ENCODE results near the gene CENPB. TPM values are rescaled to one million over a fixed set of nuclear protein-coding genes. Genes with fewer than 3 reads are reported as not detected.

Gene CENPB
- polyA plus RNA-seq, 1 of the 3 experiments (the other 2 are of a cell fraction), result 41.2 TPM

GRCh38 chr20:3796477-3797225, 10.1 kb upstream of the CENPB start:
- no peak for DNase-seq
- Histone ChIP-seq H3K9me3 (no peaks in the 10 kb centered on the region), H3F3A (replicated peaks; ENCODE audit: insufficient read depth) (no peaks in the 10 kb centered on the region), H3K4me2 (peak overlapping the region; percentile 98), H3K27ac (ENCODE audit: low read depth in 2 of 2, low read length in 1 of 2) (peak overlapping the region in 1 of 2 experiments; percentile 64; a peak in 2 of 4 replicates), H2AFZ (ENCODE audit: low read depth) (no peak overlapping the region), H3K9ac (peak overlapping the region; percentile 89), H3K79me2 (ENCODE audit: insufficient read depth) (peaks cover 53% of the 10 kb centered on the region), H4K20me1 (ENCODE audit: insufficient read depth) (no peaks in the 10 kb centered on the region), H3K4me3 (ENCODE audit: low read depth in 2 of 2, low read length in 1 of 2) (peak overlapping the region; percentile 70 to 72), H3K27me3 (ENCODE audit: insufficient read depth) (no peaks in the 10 kb centered on the region), H3K36me3 (replicated peaks in 1 of 2; ENCODE audit: control insufficient read depth in 1 of 2, insufficient read depth in 2 of 2, low read length in 1 of 2) (peaks cover 20 to 25% of the 10 kb centered on the region in 2 experiments), H3K9me2 (no peaks in the 10 kb centered on the region), H3K4me1 (ENCODE audit: control insufficient read depth in 1 of 2, insufficient read depth in 2 of 2, low read depth in 1 of 2, low read length in 1 of 2) (peaks cover 17 to 41% of the 10 kb centered on the region in 2 experiments; a peak in 3 of 4 replicates)
- CTCF ChIA-PET, result interaction anchor here (1.2 to 3.5 kb wide), 5 partner anchors 10 to 49 kb away, joined by 4 to 51 read pairs (median 14); partner anchors contain the start of genes AP5S1, CENPB and SPEF1
- POLR2A ChIA-PET, result interaction anchor here (0.9 to 1.5 kb wide), 6 partner anchors 10 to 50 kb away, joined by 3 to 10 read pairs (median 5); partner anchors contain the start of genes ADISSP, AP5S1, CENPB and MAVS
- 39% methylated on average over 4 of the region's 33 CpGs for WGBS (ENCODE audit: low lambda C conversion rate)
- no peak for TF ChIP-seq GABPA (IDR thresholded peaks at IDR 0.05; ENCODE audit: low read depth)
- 0 out of 2 replicates have a peak, but pooled peaks have one; percentile 23 for TF ChIP-seq MXI1 (IDR thresholded peaks at IDR 0.05; ENCODE audit: low read depth, low read length)
- no peak for TF ChIP-seq FOXJ3 (CRISPR knock-in tag; IDR thresholded peaks at IDR 0.05)
- TF ChIP-seq USF1 (IDR thresholded peaks at IDR 0.05; ENCODE audit: borderline replicate concordance, low read depth), result no peak

DNA sequence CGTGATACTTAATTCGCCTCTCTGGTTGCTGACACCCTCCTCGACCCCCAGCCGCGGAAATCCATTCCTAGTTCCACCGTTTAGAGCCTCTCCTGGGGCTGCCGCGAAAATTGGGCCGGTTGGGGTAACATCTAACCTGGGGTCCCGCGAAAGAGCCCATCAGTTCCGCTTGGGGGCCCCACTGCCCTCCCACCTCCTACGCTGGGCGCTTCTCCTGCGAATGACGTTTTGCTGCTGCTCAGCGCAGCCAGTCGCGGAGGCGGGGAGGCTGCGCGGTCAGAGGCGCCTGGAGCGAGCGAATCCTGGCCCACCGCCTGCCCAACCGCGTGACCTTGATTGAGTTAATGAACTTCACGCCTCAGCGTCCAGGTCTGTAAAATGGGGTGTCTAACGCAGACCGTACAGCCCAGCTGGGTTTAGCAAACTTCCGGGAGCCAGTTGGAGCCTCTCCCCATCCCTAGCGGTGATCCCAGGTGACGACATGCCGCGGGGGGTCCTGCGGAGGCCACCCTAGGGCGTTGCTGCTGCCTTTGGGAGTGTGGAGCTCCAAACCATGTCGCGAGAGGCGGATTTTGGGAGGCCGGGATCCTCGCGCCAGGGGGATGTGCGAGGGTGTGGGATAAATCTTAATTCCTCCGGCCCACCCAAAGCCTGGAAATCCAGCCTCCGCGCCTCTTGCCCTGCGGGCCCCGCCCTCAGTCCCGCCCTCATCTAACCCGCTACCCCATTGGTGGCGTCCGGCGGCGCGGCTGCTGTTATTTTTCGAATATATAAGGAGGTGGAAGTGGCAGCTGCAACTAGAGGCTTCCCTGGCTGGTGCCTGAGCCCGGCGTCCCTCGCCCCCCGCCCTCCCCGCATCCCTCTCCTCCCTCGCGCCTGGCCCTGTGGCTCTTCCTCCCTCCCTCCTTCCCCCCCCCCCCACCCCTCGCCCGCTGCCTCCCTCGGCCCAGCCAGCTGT, 9.2 kb upstream of the CENPB start, which contains the start of gene CDC25B:
Gene CDC25B, plus strand, starts transcription at position 800 of the 958 bp plus-strand sequence. CDS start 222 bp downstream, outside the sequence.
- peak; percentile 96 for DNase-seq
- H3K4me2 ChIP-seq, result peak within 1 kb of the TSS; percentile 98
- ChIA-PET CTCF (interaction anchor here (0.7 to 3.5 kb wide), 10 partner anchors 9 to 289 kb away, joined by 3 to 51 read pairs (median 5); partner anchors contain the start of genes AP5S1, CENPB and SPEF1), POLR2A (interaction anchor here (0.9 to 1.5 kb wide), 7 partner anchors 9 to 51 kb away, joined by 3 to 10 read pairs (median 4); partner anchors contain the start of genes ADISSP, AP5S1, CENPB and MAVS)
- H3K36me3 ChIP-seq (replicated peaks in 1 of 2; ENCODE audit: control insufficient read depth in 1 of 2, insufficient read depth in 2 of 2, low read length in 1 of 2), result peaks cover 13 to 17% of the 10 kb centered on the region in 2 experiments
- H3K9ac ChIP-seq, result peak within 1 kb of the TSS; percentile 94
- H3K27me3 ChIP-seq (ENCODE audit: insufficient read depth), result no peaks in the 10 kb centered on the region
- H3K79me2 ChIP-seq (ENCODE audit: insufficient read depth), result peaks cover 51% of the 10 kb centered on the region
- H3K4me3 ChIP-seq (ENCODE audit: low read depth in 2 of 2, low read length in 1 of 2), result peak within 1 kb of the TSS; percentile 72 to 80
- no peaks in the 10 kb centered on the region for H3K9me3 ChIP-seq
- H3K4me1 ChIP-seq (ENCODE audit: control insufficient read depth in 1 of 2, insufficient read depth in 2 of 2, low read depth in 1 of 2, low read length in 1 of 2), result peaks cover 17 to 41% of the 10 kb centered on the region in 2 experiments; a peak in 3 of 4 replicates
- peak within 1 kb of the TSS; percentile 90 for H2AFZ ChIP-seq (ENCODE audit: low read depth)
- no peaks in the 10 kb centered on the region for H3K9me2 ChIP-seq
- 11% methylated on average over 11 of the region's 69 CpGs for WGBS (ENCODE audit: low lambda C conversion rate)
- H3K27ac ChIP-seq (ENCODE audit: low read depth in 2 of 2, low read length in 1 of 2), result peak within 1 kb of the TSS; percentile 91 to 96
- no peaks in the 10 kb centered on the region for H3F3A ChIP-seq (replicated peaks; ENCODE audit: insufficient read depth)
- H4K20me1 ChIP-seq (ENCODE audit: insufficient read depth), result no peaks in the 10 kb centered on the region
- TF ChIP-seq USF1 (IDR thresholded peaks at IDR 0.05; ENCODE audit: borderline replicate concordance, low read depth) (peak; percentile 61), CHD2 (IDR thresholded peaks at IDR 0.05; ENCODE audit: low read length, partially characterized antibody) (peak; percentile 33), MXI1 (IDR thresholded peaks at IDR 0.05; ENCODE audit: low read depth, low read length) (peak; percentile 62), TAF1 (IDR thresholded peaks at IDR 0.05; ENCODE audit: borderline replicate concordance, low read depth, low read length) (peak; percentile 37; the same call in 1 of the 2 replicates), USF2 (IDR thresholded peaks at IDR 0.05; ENCODE audit: borderline replicate concordance, low read depth, low read length) (no peak), TCF12 (IDR thresholded peaks at IDR 0.05) (no peak), JUND (IDR thresholded peaks at IDR 0.05) (no peak), GATA2 (CRISPR knock-in tag; IDR thresholded peaks at IDR 0.05) (no peak), RCOR1 (IDR thresholded peaks at IDR 0.05; ENCODE audit: low read length) (peak; percentile 74; the same call in 1 of the 2 replicates), RXRA (IDR thresholded peaks at IDR 0.05; ENCODE audit: borderline replicate concordance, low read depth) (no peak), FOXJ3 (CRISPR knock-in tag; IDR thresholded peaks at IDR 0.05) (no peak), YY1 (IDR thresholded peaks at IDR 0.05; ENCODE audit: low read depth) (no peak; the same call in 1 of the 2 replicates), SIN3A (IDR thresholded peaks at IDR 0.05; ENCODE audit: borderline replicate concordance, low read depth, low read length) (peak; percentile 93), EP300 (IDR thresholded peaks at IDR 0.05; ENCODE audit: borderline replicate concordance in 1 of 2, low read depth in 1 of 2, low read length in 1 of 2) (no peak), GABPA (IDR thresholded peaks at IDR 0.05; ENCODE audit: low read depth) (no peak), FOSL2 (IDR thresholded peaks at IDR 0.05; ENCODE audit: borderline replicate concordance, low read depth) (no peak), MEF2A (IDR thresholded peaks at IDR 0.05; ENCODE audit: borderline replicate concordance, low read depth) (no peak)
- TF ChIP-seq, protein P1, sequence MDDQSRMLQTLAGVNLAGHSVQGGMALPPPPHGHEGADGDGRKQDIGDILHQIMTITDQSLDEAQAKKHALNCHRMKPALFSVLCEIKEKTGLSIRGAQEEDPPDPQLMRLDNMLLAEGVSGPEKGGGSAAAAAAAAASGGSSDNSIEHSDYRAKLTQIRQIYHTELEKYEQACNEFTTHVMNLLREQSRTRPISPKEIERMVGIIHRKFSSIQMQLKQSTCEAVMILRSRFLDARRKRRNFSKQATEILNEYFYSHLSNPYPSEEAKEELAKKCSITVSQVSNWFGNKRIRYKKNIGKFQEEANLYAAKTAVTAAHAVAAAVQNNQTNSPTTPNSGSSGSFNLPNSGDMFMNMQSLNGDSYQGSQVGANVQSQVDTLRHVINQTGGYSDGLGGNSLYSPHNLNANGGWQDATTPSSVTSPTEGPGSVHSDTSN (IDR thresholded peaks at IDR 0.05), result no peak; the same call in 1 of the 2 replicates
- TF ChIP-seq, protein P2, sequence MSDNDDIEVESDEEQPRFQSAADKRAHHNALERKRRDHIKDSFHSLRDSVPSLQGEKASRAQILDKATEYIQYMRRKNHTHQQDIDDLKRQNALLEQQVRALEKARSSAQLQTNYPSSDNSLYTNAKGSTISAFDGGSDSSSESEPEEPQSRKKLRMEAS (IDR thresholded peaks at IDR 0.05; ENCODE audit: low read depth), result peak; percentile 80
